Muscle of arm (tissue), 12 donors: ENCODE measurements around the gene BIN1. TPM values are rescaled to one million over a fixed set of nuclear protein-coding genes. Genes with fewer than 3 reads are reported as not detected.
A peak's percentile ranks its signal among the peaks of the same experiment; 100 is the strongest.
"Not testable (repeated sequence)": the region's sequence is repeated elsewhere in the genome, so short reads cannot be mapped to it uniquely, and the experiment has no call there.

Experiments used
- DNase-seq: peaks from one replicate; pipeline ENCODE4 v3.0.0-alpha.2; 2013
- polyA plus RNA-seq, 12 donors: library from polyadenylated mRNA; unstranded; fragments of 120-200 nt; gene quantifications; one replicate each; pipeline ENCODE4 v1.2.1, GENCODE V29; 2013; ENCODE audit not compliant: insufficient read length in 12 of 12

The BIN1 gene
- polyA plus RNA-seq, 12 donors = 376 to 1,688 (median 716) TPM

GRCh38 chr2:127137741-127138140 is 30.8 kb upstream of the BIN1 start:
- DNase-seq = no peak

- no peak for DNase-seq
Measured at GRCh38 chr2:127137225-127137624, 30.3 kb upstream of the BIN1 start.

GRCh38 chr2:127134833-127135830 is 28.2 kb upstream of the BIN1 start:
- DNase-seq = no peak

- no peak for DNase-seq
Measured at GRCh38 chr2:127134235-127134634, 27.3 kb upstream of the BIN1 start.

- DNase-seq = no peak
Measured at GRCh38 chr2:127133793-127134192, 26.8 kb upstream of the BIN1 start.

- no peak for DNase-seq
Measured at GRCh38 chr2:127130421-127130820, 23.5 kb upstream of the BIN1 start.

GRCh38 chr2:127129937-127130336 is 23.0 kb upstream of the BIN1 start:
- DNase-seq = no peak

GRCh38 chr2:127128445-127128904 is 21.5 kb upstream of the BIN1 start:
- DNase-seq = no peak

GRCh38 chr2:127125821-127126220 is 18.9 kb upstream of the BIN1 start:
- DNase-seq = no peak

GRCh38 chr2:127124426-127124825 is 17.5 kb upstream of the BIN1 start:
- no peak for DNase-seq

- DNase-seq = no peak
Measured at GRCh38 chr2:127122361-127123027, 15.5 kb upstream of the BIN1 start.

- peak; percentile 93 for DNase-seq
Measured at GRCh38 chr2:127121776-127122176, 14.8 kb upstream of the BIN1 start.

GRCh38 chr2:127121353-127121752 is 14.4 kb upstream of the BIN1 start:
- DNase-seq = no peak

GRCh38 chr2:127120408-127120807 is 13.5 kb upstream of the BIN1 start:
- not testable (repeated sequence) for DNase-seq

- no peak for DNase-seq
Measured at GRCh38 chr2:127118467-127118866, 11.5 kb upstream of the BIN1 start.

GRCh38 chr2:127118038-127118437 is 11.1 kb upstream of the BIN1 start:
- DNase-seq = no peak

- DNase-seq = no peak
Measured at GRCh38 chr2:127117603-127118002, 10.6 kb upstream of the BIN1 start.

- DNase-seq = no peak
Measured at GRCh38 chr2:127115471-127116199, 8.7 kb upstream of the BIN1 start.

GRCh38 chr2:127110985-127111384 is 4.0 kb upstream of the BIN1 start:
- no peak for DNase-seq

GRCh38 chr2:127108090-127108523 is 1.2 kb upstream of the BIN1 start:
- DNase-seq = no peak

GRCh38 chr2:127107622-127107999 is 657 bp upstream of the BIN1 start:
- no peak for DNase-seq

GRCh38 chr2:127106457-127106990 is 430 bp downstream of the BIN1 start:
- no peak for DNase-seq
